ENCODE measurements around the gene NAA50.

Gene NAA50

DNA sequence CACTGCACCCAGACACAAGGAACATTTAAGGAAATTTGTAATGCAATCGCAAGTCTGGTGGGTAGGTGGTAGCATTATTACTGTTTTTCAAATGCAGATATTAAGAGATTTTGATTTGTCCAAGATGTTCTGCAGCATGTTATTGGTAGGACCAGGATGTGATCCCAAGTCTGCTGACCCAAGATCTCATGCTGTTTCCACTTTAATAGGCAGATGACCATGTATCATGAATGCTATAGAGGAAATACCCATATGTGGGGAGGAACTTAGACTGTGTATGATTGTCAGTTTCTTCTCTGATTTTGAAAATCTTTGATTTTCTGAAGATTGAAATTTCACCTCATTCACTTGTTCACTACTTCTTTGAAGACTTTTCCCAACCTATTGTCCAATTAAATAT lies 29.5 kb upstream of the NAA50 start:
- Histone ChIP-seq H3K36me3 (ENCODE audit: insufficient read depth, insufficient read length, low read length) (peaks cover 3% of the 10 kb centered on the region), H3K9me3 (ENCODE audit: insufficient read depth, low read length) (no peaks in the 10 kb centered on the region), H3K9ac (ENCODE audit: insufficient read length, low read depth) (no peak overlapping the region), H3K4me3 (ENCODE audit: insufficient read length, low read depth) (no peak overlapping the region), H3K4me1 (ENCODE audit: insufficient read depth, insufficient read length) (no peaks in the 10 kb centered on the region), H3K27me3 (ENCODE audit: insufficient read depth, insufficient read length) (no peaks in the 10 kb centered on the region)
- TF ChIP-seq YY1 (IDR thresholded peaks at IDR 0.05; ENCODE audit: insufficient read depth, insufficient read length) (no peak), ZNF274 (IDR thresholded peaks at IDR 0.05; ENCODE audit: low read depth, low read length) (no peak), SUZ12 (IDR thresholded peaks at IDR 0.05; ENCODE audit: extremely low read depth, insufficient read depth, insufficient read length) (no peak)
- no peak for DNase-seq (ENCODE audit: low read depth, low spot score)

- no peak for TF ChIP-seq SUZ12 (IDR thresholded peaks at IDR 0.05; ENCODE audit: extremely low read depth, insufficient read depth, insufficient read length)
- no peak for TF ChIP-seq ZNF274 (IDR thresholded peaks at IDR 0.05; ENCODE audit: low read depth, low read length)
- no peak for TF ChIP-seq YY1 (IDR thresholded peaks at IDR 0.05; ENCODE audit: insufficient read depth, insufficient read length)
- no peak overlapping the region for H3K9ac ChIP-seq (ENCODE audit: insufficient read length, low read depth)
- no peaks in the 10 kb centered on the region for H3K27me3 ChIP-seq (ENCODE audit: insufficient read depth, insufficient read length)
Measured at GRCh38 chr3:113773381-113773780, 27.3 kb upstream of the NAA50 start.

DNA sequence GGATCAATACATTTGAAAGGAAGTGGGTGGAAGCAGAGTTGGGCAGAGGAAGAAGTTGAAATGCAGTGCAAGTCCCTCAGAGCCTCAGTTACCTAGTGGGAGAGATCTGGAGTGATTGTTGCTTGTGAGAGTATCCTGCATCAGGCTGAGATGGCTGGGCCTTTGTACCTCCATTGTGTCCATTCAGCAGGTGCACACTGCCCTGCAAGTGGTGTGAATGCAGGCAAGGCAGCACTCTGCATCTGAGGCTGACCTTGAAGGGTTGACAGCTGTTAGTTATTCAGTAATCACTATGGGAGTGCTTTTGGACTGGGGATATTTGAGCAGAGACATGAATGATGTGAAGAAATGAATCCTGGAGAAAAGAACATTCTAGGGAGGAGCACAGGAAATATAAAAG lies 25.9 kb upstream of the NAA50 start:
- no peak for DNase-seq (ENCODE audit: low read depth, low spot score)
- H3K4me1 ChIP-seq (ENCODE audit: insufficient read depth, insufficient read length), result no peaks in the 10 kb centered on the region
- H3K36me3 ChIP-seq (ENCODE audit: insufficient read depth, insufficient read length, low read length), result no peaks in the 10 kb centered on the region
- H3K4me3 ChIP-seq (ENCODE audit: insufficient read length, low read depth), result no peak overlapping the region
- no peaks in the 10 kb centered on the region for H3K27me3 ChIP-seq (ENCODE audit: insufficient read depth, insufficient read length)
- no peaks in the 10 kb centered on the region for H3K9me3 ChIP-seq (ENCODE audit: insufficient read depth, low read length)
- TF ChIP-seq SUZ12 (IDR thresholded peaks at IDR 0.05; ENCODE audit: extremely low read depth, insufficient read depth, insufficient read length), result no peak
- no peak for TF ChIP-seq YY1 (IDR thresholded peaks at IDR 0.05; ENCODE audit: insufficient read depth, insufficient read length)
- TF ChIP-seq ZNF274 (IDR thresholded peaks at IDR 0.05; ENCODE audit: low read depth, low read length), result no peak
- H3K9ac ChIP-seq (ENCODE audit: insufficient read length, low read depth), result no peak overlapping the region

More at GRCh38 chr3:113773381-113773780, 27.3 kb upstream of the NAA50 start:
- no peaks in the 10 kb centered on the region for H3K9me3 ChIP-seq (ENCODE audit: insufficient read depth, low read length)
- no peak overlapping the region for H3K4me3 ChIP-seq (ENCODE audit: insufficient read length, low read depth)
- no peaks in the 10 kb centered on the region for H3K36me3 ChIP-seq (ENCODE audit: insufficient read depth, insufficient read length, low read length)
- no peaks in the 10 kb centered on the region for H3K4me1 ChIP-seq (ENCODE audit: insufficient read depth, insufficient read length)
- DNase-seq (ENCODE audit: low read depth, low spot score), result no peak

- H3K36me3 ChIP-seq (ENCODE audit: insufficient read depth, insufficient read length, low read length), result no peaks in the 10 kb centered on the region
- DNase-seq (ENCODE audit: low read depth, low spot score), result no peak
- TF ChIP-seq ZNF274 (IDR thresholded peaks at IDR 0.05; ENCODE audit: low read depth, low read length) (no peak), SUZ12 (IDR thresholded peaks at IDR 0.05; ENCODE audit: extremely low read depth, insufficient read depth, insufficient read length) (no peak), YY1 (IDR thresholded peaks at IDR 0.05; ENCODE audit: insufficient read depth, insufficient read length) (no peak)
- no peaks in the 10 kb centered on the region for H3K4me1 ChIP-seq (ENCODE audit: insufficient read depth, insufficient read length)
- H3K27me3 ChIP-seq (ENCODE audit: insufficient read depth, insufficient read length), result no peaks in the 10 kb centered on the region
- H3K4me3 ChIP-seq (ENCODE audit: insufficient read length, low read depth), result no peak overlapping the region
- no peak overlapping the region for H3K9ac ChIP-seq (ENCODE audit: insufficient read length, low read depth)
- H3K9me3 ChIP-seq (ENCODE audit: insufficient read depth, low read length), result no peaks in the 10 kb centered on the region
Measured at GRCh38 chr3:113769551-113769950, 23.5 kb upstream of the NAA50 start.

DNA sequence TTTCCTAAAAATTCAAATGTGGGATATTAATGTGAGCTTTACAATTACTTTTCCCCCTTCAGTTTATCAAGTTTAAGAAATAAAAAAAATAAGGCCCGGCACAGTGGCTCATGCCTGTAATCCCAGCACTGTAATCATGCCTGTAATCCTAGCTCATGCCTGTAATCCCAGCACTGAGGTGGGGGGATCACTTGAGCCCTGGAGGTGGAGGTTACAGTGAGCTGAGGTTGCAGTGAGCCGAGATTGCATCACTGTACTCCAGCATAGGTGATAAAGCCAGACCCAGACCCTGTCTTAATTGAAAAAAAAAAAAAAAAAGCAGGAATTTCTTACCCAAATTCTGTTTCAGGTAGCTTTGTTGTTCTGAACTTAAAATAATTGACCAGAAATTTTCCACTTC lies 18.6 kb upstream of the NAA50 start:
- Histone ChIP-seq H3K9ac (ENCODE audit: insufficient read length, low read depth) (no peak overlapping the region), H3K4me1 (ENCODE audit: insufficient read depth, insufficient read length) (no peaks in the 10 kb centered on the region), H3K9me3 (ENCODE audit: insufficient read depth, low read length) (no peaks in the 10 kb centered on the region), H3K4me3 (ENCODE audit: insufficient read length, low read depth) (no peak overlapping the region), H3K27me3 (ENCODE audit: insufficient read depth, insufficient read length) (no peaks in the 10 kb centered on the region), H3K36me3 (ENCODE audit: insufficient read depth, insufficient read length, low read length) (no peaks in the 10 kb centered on the region)
- no peak for DNase-seq (ENCODE audit: low read depth, low spot score)
- TF ChIP-seq SUZ12 (IDR thresholded peaks at IDR 0.05; ENCODE audit: extremely low read depth, insufficient read depth, insufficient read length) (no peak), YY1 (IDR thresholded peaks at IDR 0.05; ENCODE audit: insufficient read depth, insufficient read length) (no peak), ZNF274 (IDR thresholded peaks at IDR 0.05; ENCODE audit: low read depth, low read length) (no peak)

- Histone ChIP-seq H3K4me1 (ENCODE audit: insufficient read depth, insufficient read length) (no peaks in the 10 kb centered on the region), H3K9me3 (ENCODE audit: insufficient read depth, low read length) (peaks cover 13% of the 10 kb centered on the region), H3K9ac (ENCODE audit: insufficient read length, low read depth) (no peak overlapping the region), H3K27me3 (ENCODE audit: insufficient read depth, insufficient read length) (no peaks in the 10 kb centered on the region), H3K4me3 (ENCODE audit: insufficient read length, low read depth) (no peak overlapping the region), H3K36me3 (ENCODE audit: insufficient read depth, insufficient read length, low read length) (no peaks in the 10 kb centered on the region)
- DNase-seq (ENCODE audit: low read depth, low spot score), result no peak
- TF ChIP-seq YY1 (IDR thresholded peaks at IDR 0.05; ENCODE audit: insufficient read depth, insufficient read length), result no peak
Measured at GRCh38 chr3:113758389-113759024, 12.5 kb upstream of the NAA50 start.

DNA sequence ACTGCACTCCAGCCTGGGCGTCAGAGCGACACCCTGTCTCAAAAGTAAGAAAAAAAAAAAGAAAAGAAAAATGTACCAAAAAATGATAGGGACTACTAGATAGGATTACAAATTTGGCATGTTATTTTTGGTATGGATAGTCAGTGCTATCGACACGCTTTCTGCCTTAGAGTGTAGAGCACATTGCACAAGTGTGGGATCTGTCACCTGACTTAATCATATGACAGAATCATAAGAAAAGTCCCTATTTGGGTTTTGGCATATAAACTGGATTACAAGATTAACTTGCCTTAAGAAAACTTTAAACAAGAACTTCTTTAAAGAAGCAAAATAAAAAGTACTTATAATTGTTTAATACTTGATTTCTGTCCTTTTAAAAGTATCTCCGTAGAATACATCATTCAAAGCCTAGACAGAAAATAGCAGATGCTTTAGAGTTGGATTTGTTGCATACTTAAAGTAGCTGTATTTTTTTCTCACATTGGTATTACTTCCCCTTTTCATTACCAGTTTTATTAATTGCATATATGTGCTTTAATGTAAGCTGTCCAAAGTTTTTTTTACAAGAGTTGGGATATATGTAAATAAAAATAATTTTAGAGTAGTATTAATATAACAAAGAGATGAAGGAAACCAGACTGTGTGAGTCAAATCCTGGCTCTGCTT lies 8.6 kb upstream of the NAA50 start:
- TF ChIP-seq SUZ12 (IDR thresholded peaks at IDR 0.05; ENCODE audit: extremely low read depth, insufficient read depth, insufficient read length) (no peak), ZNF274 (IDR thresholded peaks at IDR 0.05; ENCODE audit: low read depth, low read length) (no peak), YY1 (IDR thresholded peaks at IDR 0.05; ENCODE audit: insufficient read depth, insufficient read length) (no peak)
- no peak for DNase-seq (ENCODE audit: low read depth, low spot score)

More for the DNA sequence above, 8.6 kb upstream of the NAA50 start:
- Histone ChIP-seq H3K9ac (ENCODE audit: insufficient read length, low read depth) (no peak overlapping the region), H3K4me3 (ENCODE audit: insufficient read length, low read depth) (no peak overlapping the region), H3K4me1 (ENCODE audit: insufficient read depth, insufficient read length) (no peaks in the 10 kb centered on the region), H3K27me3 (ENCODE audit: insufficient read depth, insufficient read length) (no peaks in the 10 kb centered on the region), H3K9me3 (ENCODE audit: insufficient read depth, low read length) (peaks cover 13% of the 10 kb centered on the region), H3K36me3 (ENCODE audit: insufficient read depth, insufficient read length, low read length) (no peaks in the 10 kb centered on the region)
